GM10248 (cell line): ENCODE results near the gene ERC2.

ENCODE experiments used
- CTCF ChIA-PET: fragments of 300-600 bp; sonication (Branson Sonifier 250); formaldehyde crosslinking; extraction: SDS; loops from one replicate; lab custom pipeline; 2021; ENCODE audit warnings: antibody characterized with exemption; lab: Yijun Ruan, JAX
- POLR2A ChIA-PET: fragments of 350-650 bp; sonication (Branson Sonifier 250); formaldehyde crosslinking; extraction: SDS; loops from one replicate; lab custom pipeline; 2020; ENCODE audit warnings: antibody characterized with exemption; lab: Yijun Ruan, JAX
- DNase-seq: peaks from one replicate; pipeline ENCODE4 v3.0.0; 2012; ENCODE audit errors: extremely low spot score
- TF ChIP-seq, protein P1 (sequence below): IDR thresholded peaks from 2 replicates; pipeline ENCODE4 v1.5.1; 2012; ENCODE audit warnings: mild to moderate bottlenecking, low read depth; ENCODE audit errors: extremely low read depth, missing control alignments, control extremely low read depth

The ERC2 gene

DNA sequence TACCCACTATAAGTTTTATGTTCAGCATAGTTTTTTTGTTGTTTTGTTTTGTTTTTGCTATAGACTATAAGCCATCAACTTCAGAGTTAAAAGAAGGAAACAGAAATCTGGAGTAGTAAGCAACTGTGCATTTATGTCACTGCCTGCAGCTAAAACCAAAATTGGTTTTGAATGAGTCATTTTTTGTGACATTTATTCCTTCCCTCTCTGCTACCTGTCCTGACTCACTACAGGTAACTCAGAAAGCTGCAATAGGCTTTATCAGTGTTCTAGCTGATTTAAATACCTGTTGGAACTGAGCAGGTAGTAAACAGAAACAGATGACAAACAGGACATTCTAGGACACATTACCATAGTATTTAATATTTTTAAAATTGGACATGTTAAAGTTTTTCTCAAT lies 587.9 kb downstream of the ERC2 start:
- POLR2A ChIA-PET = no interaction called here
- CTCF ChIA-PET = no interaction called here
- TF ChIP-seq, protein P1, sequence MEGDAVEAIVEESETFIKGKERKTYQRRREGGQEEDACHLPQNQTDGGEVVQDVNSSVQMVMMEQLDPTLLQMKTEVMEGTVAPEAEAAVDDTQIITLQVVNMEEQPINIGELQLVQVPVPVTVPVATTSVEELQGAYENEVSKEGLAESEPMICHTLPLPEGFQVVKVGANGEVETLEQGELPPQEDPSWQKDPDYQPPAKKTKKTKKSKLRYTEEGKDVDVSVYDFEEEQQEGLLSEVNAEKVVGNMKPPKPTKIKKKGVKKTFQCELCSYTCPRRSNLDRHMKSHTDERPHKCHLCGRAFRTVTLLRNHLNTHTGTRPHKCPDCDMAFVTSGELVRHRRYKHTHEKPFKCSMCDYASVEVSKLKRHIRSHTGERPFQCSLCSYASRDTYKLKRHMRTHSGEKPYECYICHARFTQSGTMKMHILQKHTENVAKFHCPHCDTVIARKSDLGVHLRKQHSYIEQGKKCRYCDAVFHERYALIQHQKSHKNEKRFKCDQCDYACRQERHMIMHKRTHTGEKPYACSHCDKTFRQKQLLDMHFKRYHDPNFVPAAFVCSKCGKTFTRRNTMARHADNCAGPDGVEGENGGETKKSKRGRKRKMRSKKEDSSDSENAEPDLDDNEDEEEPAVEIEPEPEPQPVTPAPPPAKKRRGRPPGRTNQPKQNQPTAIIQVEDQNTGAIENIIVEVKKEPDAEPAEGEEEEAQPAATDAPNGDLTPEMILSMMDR = no peak
- DNase-seq = no peak

DNA sequence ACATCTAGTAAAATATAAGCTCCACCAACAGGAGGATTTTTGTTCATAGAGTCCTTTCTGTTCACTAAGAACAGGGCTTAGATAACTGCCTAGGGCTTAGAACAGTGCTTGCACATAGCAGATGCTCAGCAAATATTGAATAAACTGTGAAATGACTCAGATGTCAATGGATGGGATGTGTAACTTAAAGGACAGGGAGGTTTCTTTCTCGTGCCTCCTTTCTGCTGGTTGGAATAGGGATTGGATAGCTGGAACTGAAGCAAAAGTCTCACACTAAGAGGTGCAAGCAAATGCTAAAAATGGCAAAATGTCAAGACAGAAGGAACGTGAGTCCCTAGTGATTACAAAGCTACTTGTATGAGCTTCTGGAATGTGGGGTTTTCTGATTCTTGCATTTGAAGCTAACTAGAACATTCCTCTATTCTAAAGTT lies 588.4 kb downstream of the ERC2 start:
- POLR2A ChIA-PET = no interaction called here
- CTCF ChIA-PET = no interaction called here
- TF ChIP-seq, protein P1 = no peak
- no peak for DNase-seq

DNA sequence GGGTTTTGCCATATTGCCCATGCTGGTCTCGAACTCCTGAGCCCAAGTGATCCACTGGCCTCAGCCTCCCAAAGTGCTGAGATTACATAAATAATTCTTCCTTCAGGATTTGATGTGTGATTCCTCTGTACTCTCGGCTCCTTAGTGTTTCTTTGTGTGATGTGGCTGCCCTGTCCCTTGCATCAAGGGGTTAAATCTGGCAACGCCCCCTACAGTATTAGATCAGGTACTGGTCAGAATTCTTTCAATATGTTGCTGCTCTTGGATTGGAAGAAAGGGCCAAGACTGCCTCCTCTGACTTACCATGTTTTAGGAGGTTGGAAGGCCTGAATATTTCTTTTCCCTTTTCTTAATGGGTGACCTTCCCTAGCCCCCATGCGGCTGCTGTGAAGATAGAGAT lies 590.6 kb downstream of the ERC2 start:
- no peak for DNase-seq
- ChIA-PET POLR2A (no interaction called here), CTCF (no interaction called here)
- TF ChIP-seq, protein P1 = no peak

DNA sequence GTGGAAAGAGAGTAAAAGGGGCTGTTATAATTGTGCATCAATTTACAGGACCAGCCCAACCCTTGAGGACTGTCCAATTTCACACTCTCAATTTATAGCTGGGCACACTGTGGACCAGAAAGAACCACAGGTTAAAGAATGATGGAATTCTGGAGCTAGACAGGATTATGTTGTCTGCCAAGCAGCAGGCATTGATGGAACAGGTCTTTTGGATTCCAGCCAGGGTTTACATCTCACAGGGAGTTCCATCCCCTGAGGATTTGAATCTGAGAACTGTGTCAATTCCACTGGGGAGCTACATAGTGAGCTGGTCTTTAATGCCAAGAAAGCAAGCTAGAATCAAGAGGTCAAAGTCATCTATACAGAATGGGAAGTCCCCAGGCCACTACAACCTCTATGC lies 591.7 kb downstream of the ERC2 start:
- TF ChIP-seq, protein P1 = no peak
- CTCF ChIA-PET = interaction anchor here (0.6 to 0.9 kb wide), 2 partner anchors 9 to 10 kb away, joined by 3 read pairs; no protein-coding TSS in a partner anchor
- POLR2A ChIA-PET = no interaction called here
- DNase-seq = no peak

DNA sequence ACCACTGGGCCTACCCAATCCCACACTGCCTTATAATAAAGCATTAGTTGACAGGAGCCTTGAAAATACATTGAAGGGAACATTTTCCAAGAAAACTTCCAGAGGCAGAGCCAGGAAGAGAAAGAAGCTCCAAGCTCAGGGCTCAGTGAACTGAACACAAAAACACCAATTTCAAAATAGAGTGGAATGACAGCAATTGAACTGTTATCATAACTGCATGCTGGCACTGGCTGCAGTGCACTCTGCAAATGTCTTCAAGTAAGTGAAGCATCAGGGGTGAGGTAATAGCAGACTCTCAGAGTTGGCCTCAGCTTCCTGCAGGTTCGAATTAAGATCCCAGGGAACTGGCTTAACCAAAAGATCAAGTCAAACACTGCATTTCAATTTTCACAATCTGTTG lies 593.2 kb downstream of the ERC2 start:
- ChIA-PET POLR2A (no interaction called here), CTCF (interaction anchor here (1.5 kb wide), 1 partner anchor 11 kb away, joined by 5 read pairs; no protein-coding TSS in a partner anchor)
- TF ChIP-seq, protein P1 = no peak
- DNase-seq = no peak

DNA sequence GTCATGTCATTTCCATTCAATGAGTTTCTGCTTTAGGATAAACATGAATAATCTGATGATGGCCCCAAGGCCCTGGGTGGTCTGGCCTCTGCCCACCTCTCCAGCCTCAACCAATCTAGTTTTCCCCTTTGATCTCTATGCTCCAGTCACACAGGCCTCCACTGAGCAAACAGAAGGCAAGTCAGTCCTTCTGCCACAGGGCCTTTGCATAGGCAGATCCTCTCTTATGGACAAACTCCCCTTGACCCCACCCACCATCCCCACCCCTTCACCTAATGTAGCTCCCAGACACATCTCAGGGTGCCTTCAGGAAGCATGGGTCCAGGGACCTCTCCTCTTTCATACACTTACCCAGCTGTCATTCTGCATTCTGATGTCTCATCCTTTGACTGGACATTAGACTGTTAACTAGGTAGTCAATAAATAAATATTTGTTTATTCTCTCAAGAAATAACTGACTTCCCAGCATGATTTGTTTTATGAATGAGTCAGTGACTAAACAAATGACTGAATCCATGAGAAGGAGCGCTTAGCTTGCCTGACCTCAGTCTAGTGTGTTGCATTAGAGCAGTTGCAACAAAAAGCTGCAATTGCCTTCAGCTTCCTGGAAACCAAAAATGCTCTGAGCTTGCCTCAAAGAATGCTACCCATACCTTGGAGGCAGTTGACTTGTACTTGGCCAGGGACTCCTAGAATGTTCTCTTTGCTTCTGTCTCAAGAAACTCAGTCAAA lies 594.6 kb downstream of the ERC2 start:
- ChIA-PET CTCF (interaction anchor here (1.5 kb wide), 1 partner anchor 10 kb away, joined by 5 read pairs; no protein-coding TSS in a partner anchor), POLR2A (no interaction called here)
- TF ChIP-seq, protein P1 = no peak
- no peak for DNase-seq
